ENCODE measurements around the gene MON2.
"Not testable (repeated sequence)": the region's sequence is repeated elsewhere in the genome, so short reads cannot be mapped to it uniquely, and the experiment has no call there.

DNA sequence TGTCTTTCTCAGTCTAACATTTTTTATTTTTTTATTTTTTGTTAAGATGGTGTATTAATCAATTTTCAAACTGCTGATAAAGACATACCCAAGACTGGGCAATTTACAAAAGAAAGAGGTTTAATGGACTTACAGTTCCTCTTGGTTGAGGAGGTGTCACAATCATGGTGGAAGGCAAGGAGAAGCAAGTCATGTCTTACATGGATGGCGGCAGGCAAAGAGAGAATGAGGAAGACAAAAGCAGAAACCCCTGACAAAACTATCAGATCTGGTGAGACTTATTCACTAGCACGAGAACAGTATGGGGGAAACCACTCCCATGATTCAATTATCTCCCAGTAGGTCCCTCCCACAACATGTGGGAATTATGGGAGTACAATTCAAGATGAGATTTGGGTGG is 11.2 kb upstream of the MON2 start:
- not testable (repeated sequence) for TF ChIP-seq CTCF (IDR thresholded peaks at IDR 0.05); SIN3A (IDR thresholded peaks at IDR 0.05; ENCODE audit: borderline replicate concordance, insufficient read depth, low read depth, low read length); REST (IDR thresholded peaks at IDR 0.05; ENCODE audit: insufficient read depth in 1 of 2, low read depth in 2 of 2, low read length in 1 of 2); POLR2AphosphoS5 (IDR thresholded peaks at IDR 0.05; ENCODE audit: low read depth, low read length)
